ENCODE results near the gene AGTRAP. TPM values are rescaled to one million over a fixed set of nuclear protein-coding genes. Genes with fewer than 3 reads are reported as not detected.

AGTRAP gene
- total RNA-seq, 1 donor from 2014 or later = 49.4 TPM

GRCh38 chr1:11749203-11749689 lies 13.3 kb downstream of the AGTRAP start:
- Histone ChIP-seq H3K36me3 (peaks cover 0 to 23% of the 10 kb centered on the region in 2 donors), H3K9me3 (no peaks in the 10 kb centered on the region), H3K27me3 (no peaks in the 10 kb centered on the region), H3K4me3 (no peak overlapping the region), H3K4me1 (no peaks in the 10 kb centered on the region), H3K27ac (no peak overlapping the region)
- TF ChIP-seq POLR2AphosphoS5 (IDR thresholded peaks at IDR 0.05; ENCODE audit: insufficient read depth in 1 of 2, low read depth in 1 of 2) = no peak
- no peak for TF ChIP-seq POLR2A (IDR thresholded peaks at IDR 0.05)
- TF ChIP-seq CTCF (IDR thresholded peaks at IDR 0.05) = peak in 2 of 3 experiments; percentile 33 to 44
- intact Hi-C loops (cut with DNase I) = no loop called here
- no peak for DNase-seq (ENCODE audit: extremely low spot score in 2 of 2)

- TF ChIP-seq POLR2AphosphoS5 (IDR thresholded peaks at IDR 0.05; ENCODE audit: insufficient read depth in 1 of 2, low read depth in 1 of 2) (no peak), POLR2A (IDR thresholded peaks at IDR 0.05) (no peak), CTCF (IDR thresholded peaks at IDR 0.05) (no peak)
- H3K27ac ChIP-seq = no peak overlapping the region
- H3K4me3 ChIP-seq = no peak overlapping the region
- H3K9me3 ChIP-seq = no peaks in the 10 kb centered on the region
- no peaks in the 10 kb centered on the region for H3K27me3 ChIP-seq
- DNase-seq (ENCODE audit: extremely low spot score in 2 of 2) = no peak
- H3K36me3 ChIP-seq = peaks cover 0 to 23% of the 10 kb centered on the region in 2 donors
- no peaks in the 10 kb centered on the region for H3K4me1 ChIP-seq
- intact Hi-C loops (cut with DNase I) = no loop called here
Observed at GRCh38 chr1:11749996-11750395, 14.1 kb downstream of the AGTRAP start.

GRCh38 chr1:11751087-11751486 lies 15.2 kb downstream of the AGTRAP start:
- Histone ChIP-seq H3K4me3 (no peak overlapping the region), H3K9me3 (no peaks in the 10 kb centered on the region), H3K27ac (no peak overlapping the region), H3K27me3 (no peaks in the 10 kb centered on the region), H3K4me1 (no peaks in the 10 kb centered on the region), H3K36me3 (peaks cover 0 to 21% of the 10 kb centered on the region in 2 donors)
- no peak for TF ChIP-seq CTCF (IDR thresholded peaks at IDR 0.05)
- DNase-seq (ENCODE audit: extremely low spot score in 2 of 2) = no peak
- intact Hi-C loops (cut with DNase I) = no loop called here

GRCh38 chr1:11752359-11753088 lies 16.6 kb downstream of the AGTRAP start:
- Histone ChIP-seq H3K27ac (no peak overlapping the region), H3K4me1 (no peaks in the 10 kb centered on the region), H3K36me3 (peaks cover 0 to 13% of the 10 kb centered on the region in 2 donors), H3K27me3 (no peaks in the 10 kb centered on the region), H3K4me3 (no peak overlapping the region), H3K9me3 (no peaks in the 10 kb centered on the region)
- intact Hi-C loops (cut with DNase I) = no loop called here
- TF ChIP-seq POLR2AphosphoS5 (IDR thresholded peaks at IDR 0.05; ENCODE audit: insufficient read depth in 1 of 2, low read depth in 1 of 2) (no peak), CTCF (IDR thresholded peaks at IDR 0.05) (no peak), POLR2A (IDR thresholded peaks at IDR 0.05) (no peak)
- DNase-seq (ENCODE audit: extremely low spot score in 2 of 2) = no peak

- Histone ChIP-seq H3K36me3 (peaks cover 0 to 10% of the 10 kb centered on the region in 2 donors), H3K27ac (no peak overlapping the region), H3K4me3 (no peak overlapping the region), H3K27me3 (no peaks in the 10 kb centered on the region), H3K4me1 (no peaks in the 10 kb centered on the region), H3K9me3 (no peaks in the 10 kb centered on the region)
- TF ChIP-seq CTCF (IDR thresholded peaks at IDR 0.05) (no peak), POLR2A (IDR thresholded peaks at IDR 0.05) (no peak), POLR2AphosphoS5 (IDR thresholded peaks at IDR 0.05; ENCODE audit: insufficient read depth in 1 of 2, low read depth in 1 of 2) (no peak)
- intact Hi-C loops (cut with DNase I) = no loop called here
- DNase-seq (ENCODE audit: extremely low spot score in 2 of 2) = no peak
Observed at GRCh38 chr1:11753555-11754208, 17.7 kb downstream of the AGTRAP start.
